Uterus (tissue), 2 donors: ENCODE results near the gene CPT2.

Experiments used
- CTCF ChIP-seq, 4 experiments: fragments of 200-600 bp in 2 of 4; fragments of 450-650 bp in 2 of 4; sonication (generic) in 2 of 4; IDR thresholded peaks; one replicate each; pipeline ENCODE4 v1.5.1; 2016 to 2019; ENCODE audit warnings: antibody characterized with exemption in 4 of 4, mild to moderate bottlenecking in 2 of 4, moderate library complexity in 1 of 4
- POLR2A ChIP-seq, 2 donors: fragments of 450-650 bp; IDR thresholded peaks; one replicate each; pipeline ENCODE4 v1.6.1; 2016; ENCODE audit warnings: antibody characterized with exemption in 2 of 2, mild to moderate bottlenecking in 1 of 2, moderate library complexity in 1 of 2

- TF ChIP-seq CTCF (IDR thresholded peaks at IDR 0.05) (no peak), POLR2A (IDR thresholded peaks at IDR 0.05) (no peak)
Observed at GRCh38 chr1:53197291-53198200, 922 bp downstream of the CPT2 start.
